Ectodermal cell (in vitro differentiated cells): ENCODE measurements around the gene CDK19.

Experiments used
- H3K27ac ChIP-seq: 2 replicates; pipeline ENCODE4 v1.7.0; 2013; ENCODE audit warnings: mild to moderate bottlenecking, low read depth, low read length; ENCODE audit not compliant: insufficient read depth, poor library complexity, severe bottlenecking
- H3K27me3 ChIP-seq: 2 replicates; pipeline ENCODE4 v1.7.0; 2013; ENCODE audit warnings: mild to moderate bottlenecking, low read length; ENCODE audit not compliant: insufficient read depth, control insufficient read depth, poor library complexity, severe bottlenecking
- H3K36me3 ChIP-seq: one replicate; pipeline ENCODE4 v1.7.0; 2013; ENCODE audit warnings: low read length; ENCODE audit not compliant: control insufficient read depth, insufficient read depth
- H3K4me1 ChIP-seq: one replicate; pipeline ENCODE4 v1.7.0; 2013; ENCODE audit warnings: low read length; ENCODE audit not compliant: control insufficient read depth, insufficient read depth
- H3K4me3 ChIP-seq: 2 replicates; pipeline ENCODE4 v1.7.0; 2013; ENCODE audit warnings: low read depth, low read length, control low read depth; ENCODE audit not compliant: insufficient read depth
- H3K9me3 ChIP-seq: 2 replicates; pipeline ENCODE4 v1.7.0; 2013; ENCODE audit warnings: mild to moderate bottlenecking, low read length, moderate library complexity; ENCODE audit not compliant: control insufficient read depth
- whole genome bisulfite sequencing, 2 experiments: methylation state at CpG; one replicate each; pipeline ENCODE4 v1.1.7; 2013; ENCODE audit warnings: missing lambda C conversion rate in 2 of 2; 5-methylcytosine and 5-hydroxymethylcytosine counted together

The CDK19 gene

DNA sequence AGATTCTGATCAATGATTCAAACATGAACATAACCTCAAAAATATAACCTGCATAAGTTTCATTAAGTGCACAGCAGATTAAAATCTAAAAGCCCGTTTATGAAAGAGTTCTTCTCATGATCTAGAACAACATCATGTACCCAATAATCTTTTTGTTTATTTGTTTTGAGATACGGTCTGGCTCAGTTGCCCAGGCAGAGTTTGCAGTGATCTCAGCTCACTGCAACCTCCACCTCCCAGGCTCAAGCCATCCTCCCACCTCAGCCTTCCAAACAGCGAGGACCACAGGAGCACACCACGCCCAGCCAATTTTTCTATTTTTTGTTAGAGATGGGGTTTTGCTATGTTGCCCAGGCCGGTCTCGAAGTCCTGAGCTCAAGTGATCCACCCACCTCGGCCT lies 149.7 kb downstream of the CDK19 start:
- H3K9me3 ChIP-seq: no peaks in the 10 kb centered on the region
- no peaks in the 10 kb centered on the region for H3K4me1 ChIP-seq
- no peak overlapping the region for H3K4me3 ChIP-seq
- 87 to 95% methylated on average over 7 of the region's 7 CpGs for WGBS, 2 experiments
- no peak overlapping the region for H3K27ac ChIP-seq
- no peaks in the 10 kb centered on the region for H3K27me3 ChIP-seq
- H3K36me3 ChIP-seq: no peaks in the 10 kb centered on the region

- 93 to 97% methylated on average over 1 of the region's 1 CpG for WGBS, 2 experiments
- no peak overlapping the region for H3K4me3 ChIP-seq
- no peaks in the 10 kb centered on the region for H3K9me3 ChIP-seq
- H3K36me3 ChIP-seq: no peaks in the 10 kb centered on the region
- no peaks in the 10 kb centered on the region for H3K27me3 ChIP-seq
- no peaks in the 10 kb centered on the region for H3K4me1 ChIP-seq
- no peak overlapping the region for H3K27ac ChIP-seq
Observed at GRCh38 chr6:110664933-110665332, 150.3 kb downstream of the CDK19 start.

- Histone ChIP-seq H3K36me3 (no peaks in the 10 kb centered on the region), H3K27me3 (no peaks in the 10 kb centered on the region), H3K9me3 (no peaks in the 10 kb centered on the region), H3K4me3 (no peak overlapping the region), H3K27ac (no peak overlapping the region), H3K4me1 (no peaks in the 10 kb centered on the region)
- WGBS, 2 experiments: no CpG with 5 or more reads among the region's 1 CpG
Observed at GRCh38 chr6:110662490-110663211, 152.6 kb downstream of the CDK19 start.

GRCh38 chr6:110661414-110661813 lies 153.9 kb downstream of the CDK19 start:
- H3K27me3 ChIP-seq: no peaks in the 10 kb centered on the region
- H3K4me1 ChIP-seq: no peaks in the 10 kb centered on the region
- H3K9me3 ChIP-seq: no peaks in the 10 kb centered on the region
- 91 to 93% methylated on average over 1 to 2 of the region's 2 CpGs for WGBS, 2 experiments
- H3K36me3 ChIP-seq: no peaks in the 10 kb centered on the region
- H3K4me3 ChIP-seq: no peak overlapping the region
- no peak overlapping the region for H3K27ac ChIP-seq

- Histone ChIP-seq H3K27me3 (no peaks in the 10 kb centered on the region), H3K27ac (no peak overlapping the region), H3K4me3 (no peak overlapping the region), H3K9me3 (no peaks in the 10 kb centered on the region), H3K4me1 (no peaks in the 10 kb centered on the region), H3K36me3 (no peaks in the 10 kb centered on the region)
- WGBS, 2 experiments: 95% methylated on average over 9 of the region's 9 CpGs
Observed at GRCh38 chr6:110660066-110660655, 155.1 kb downstream of the CDK19 start.

DNA sequence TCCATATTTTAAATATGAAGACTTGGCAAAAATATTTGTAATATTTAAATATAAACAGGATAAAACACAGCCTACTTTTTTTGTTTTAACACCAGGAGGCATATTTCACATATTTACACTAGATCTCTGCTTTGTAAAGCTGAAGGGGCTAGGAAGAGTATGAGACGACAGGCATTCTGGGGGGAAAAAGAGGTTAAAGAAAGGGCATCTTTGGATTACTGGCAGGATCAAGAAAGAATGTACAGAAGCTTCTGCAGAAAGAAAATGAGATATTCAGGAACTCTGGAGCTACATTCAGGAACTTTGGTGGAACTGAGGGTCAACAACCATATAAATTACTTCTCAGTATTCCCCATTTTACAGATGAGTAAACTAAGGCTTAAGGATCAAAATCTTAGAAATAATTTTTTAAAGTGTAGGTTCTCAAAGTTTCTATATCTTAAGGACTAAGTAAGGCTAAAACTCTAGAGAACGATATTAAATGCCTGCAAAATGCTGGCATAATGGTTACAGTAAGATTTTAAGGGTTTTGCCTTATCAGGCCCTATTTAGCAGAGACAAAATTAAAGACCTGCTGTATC lies 156.5 kb downstream of the CDK19 start:
- WGBS, 2 experiments: 87 to 96% methylated on average over 2 of the region's 2 CpGs
- Histone ChIP-seq H3K4me1 (no peaks in the 10 kb centered on the region), H3K9me3 (no peaks in the 10 kb centered on the region), H3K27me3 (no peaks in the 10 kb centered on the region), H3K4me3 (no peak overlapping the region), H3K27ac (no peak overlapping the region), H3K36me3 (no peaks in the 10 kb centered on the region)

DNA sequence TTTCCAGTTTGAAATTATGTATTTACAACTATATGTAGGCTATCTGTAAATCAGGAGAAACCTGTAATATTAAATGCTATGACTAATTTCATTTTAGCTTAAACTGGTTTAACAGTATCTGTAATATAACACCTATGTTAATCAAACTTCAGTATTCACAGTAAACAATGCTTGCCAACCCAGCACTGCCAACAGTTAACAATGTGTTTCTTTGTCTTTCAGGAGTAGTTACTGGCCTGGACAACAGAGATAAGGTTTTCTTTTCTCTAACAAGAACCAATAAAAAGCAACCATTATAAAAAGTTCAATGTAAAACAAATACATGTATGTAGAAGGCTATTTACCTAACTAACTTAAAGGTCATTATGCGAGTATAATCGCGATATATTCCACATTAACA lies 158.8 kb downstream of the CDK19 start:
- H3K4me1 ChIP-seq: no peaks in the 10 kb centered on the region
- no peak overlapping the region for H3K4me3 ChIP-seq
- no CpG with 5 or more reads among the region's 3 CpGs for WGBS, 2 experiments
- H3K9me3 ChIP-seq: no peaks in the 10 kb centered on the region
- no peaks in the 10 kb centered on the region for H3K36me3 ChIP-seq
- no peak overlapping the region for H3K27ac ChIP-seq
- no peaks in the 10 kb centered on the region for H3K27me3 ChIP-seq

DNA sequence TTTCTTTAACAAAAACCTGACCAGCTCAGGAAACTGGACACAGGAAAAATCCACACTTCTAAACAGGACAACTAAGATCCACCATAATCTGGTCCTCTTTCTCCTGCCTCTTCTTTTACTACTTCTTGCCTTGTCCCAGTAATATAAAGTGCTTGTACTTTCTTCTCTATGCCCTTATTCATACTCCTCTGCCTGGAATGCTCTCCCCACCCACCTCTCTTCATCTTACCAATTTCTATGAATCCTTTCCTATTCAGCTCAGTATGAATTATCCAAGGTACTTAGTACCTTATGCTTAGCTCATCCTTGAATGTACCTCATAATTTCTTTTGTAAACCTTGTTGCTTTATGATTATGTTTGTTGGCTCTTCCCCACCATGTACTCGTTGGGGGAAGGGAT lies 159.4 kb downstream of the CDK19 start:
- H3K36me3 ChIP-seq: no peaks in the 10 kb centered on the region
- H3K4me1 ChIP-seq: no peaks in the 10 kb centered on the region
- H3K27ac ChIP-seq: no peak overlapping the region
- no CpG with 5 or more reads among the region's 1 CpG for WGBS, 2 experiments
- no peaks in the 10 kb centered on the region for H3K9me3 ChIP-seq
- H3K27me3 ChIP-seq: no peaks in the 10 kb centered on the region
- no peak overlapping the region for H3K4me3 ChIP-seq

DNA sequence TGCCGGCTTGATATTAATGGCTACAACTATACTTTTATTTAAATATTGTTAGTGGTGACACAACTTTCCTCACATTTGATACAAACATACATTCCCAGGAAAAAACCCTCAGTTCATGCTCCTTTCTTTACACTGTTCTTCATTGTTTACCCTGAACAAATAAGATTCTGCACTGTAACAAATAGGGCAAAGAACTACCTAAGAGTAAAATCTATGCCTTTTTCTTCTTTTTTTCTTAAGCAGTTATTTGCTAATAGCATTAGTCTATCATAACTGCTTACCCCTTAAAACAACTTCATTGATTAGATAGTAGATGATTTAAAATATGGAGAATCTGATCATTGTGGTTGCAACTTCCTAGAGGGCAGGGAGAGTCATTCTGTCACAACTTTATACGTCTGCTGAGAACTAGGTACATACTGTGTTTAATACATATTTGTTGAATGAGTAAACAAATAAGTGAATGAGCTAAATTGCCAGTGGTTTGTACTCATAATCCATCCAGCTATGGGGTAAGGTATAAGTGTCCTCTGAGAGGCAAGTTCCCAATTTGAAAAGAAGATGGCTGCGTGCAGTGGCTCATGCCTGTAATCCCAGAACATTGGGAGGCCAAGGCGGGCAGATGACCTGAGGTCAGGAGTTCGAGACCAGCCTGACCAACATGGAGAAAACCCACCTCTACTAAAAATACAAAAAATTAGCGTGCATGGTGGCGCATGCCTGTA lies 161.0 kb downstream of the CDK19 start:
- H3K27ac ChIP-seq: no peak overlapping the region
- H3K36me3 ChIP-seq: no peaks in the 10 kb centered on the region
- 91 to 94% methylated on average over 6 to 7 of the region's 7 CpGs for WGBS, 2 experiments
- no peaks in the 10 kb centered on the region for H3K9me3 ChIP-seq
- no peaks in the 10 kb centered on the region for H3K27me3 ChIP-seq
- H3K4me1 ChIP-seq: no peaks in the 10 kb centered on the region
- no peak overlapping the region for H3K4me3 ChIP-seq

- no peak overlapping the region for H3K27ac ChIP-seq
- no peaks in the 10 kb centered on the region for H3K36me3 ChIP-seq
- H3K4me1 ChIP-seq: no peaks in the 10 kb centered on the region
- 93 to 94% methylated on average over 1 of the region's 1 CpG for whole genome bisulfite sequencing, 2 experiments
- H3K27me3 ChIP-seq: no peaks in the 10 kb centered on the region
- H3K9me3 ChIP-seq: no peaks in the 10 kb centered on the region
- H3K4me3 ChIP-seq: no peak overlapping the region
Observed at GRCh38 chr6:110653381-110653780, 161.9 kb downstream of the CDK19 start.
